ENCODE measurements around the gene FGFR1OP2.

GRCh38 chr12:27014859-27015729, 76.8 kb downstream of the FGFR1OP2 start:
- TF ChIP-seq POLR2AphosphoS5 (IDR thresholded peaks at IDR 0.05; ENCODE audit: insufficient read depth in 1 of 2, low read depth in 1 of 2) (no peak), CTCF (IDR thresholded peaks at IDR 0.05) (peak in 1 of 3 experiments; percentile 5), POLR2A (IDR thresholded peaks at IDR 0.05) (no peak)

Data from vagina (tissue), 2 donors.